Stimulated activated CD8-positive, alpha-beta memory T cell treated with anti-CD3 and anti-CD28 coated beads, Interleukin-12 subunit alpha, Interleukin-12 subunit beta, amount 100 ng/mL, for 1 hour (primary cell): ENCODE results near the gene GPR148.
A peak's percentile ranks its signal among the peaks of the same experiment; 100 is the strongest.
"Not testable (repeated sequence)": the region's sequence is repeated elsewhere in the genome, so short reads cannot be mapped to it uniquely, and the experiment has no call there.

Source experiments
- DNase-seq: peaks from one replicate; pipeline ENCODE4 v3.0.0-alpha.2; 2020; ENCODE audit warnings: low read depth

The GPR148 gene, protein sequence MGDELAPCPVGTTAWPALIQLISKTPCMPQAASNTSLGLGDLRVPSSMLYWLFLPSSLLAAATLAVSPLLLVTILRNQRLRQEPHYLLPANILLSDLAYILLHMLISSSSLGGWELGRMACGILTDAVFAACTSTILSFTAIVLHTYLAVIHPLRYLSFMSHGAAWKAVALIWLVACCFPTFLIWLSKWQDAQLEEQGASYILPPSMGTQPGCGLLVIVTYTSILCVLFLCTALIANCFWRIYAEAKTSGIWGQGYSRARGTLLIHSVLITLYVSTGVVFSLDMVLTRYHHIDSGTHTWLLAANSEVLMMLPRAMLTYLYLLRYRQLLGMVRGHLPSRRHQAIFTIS

DNA sequence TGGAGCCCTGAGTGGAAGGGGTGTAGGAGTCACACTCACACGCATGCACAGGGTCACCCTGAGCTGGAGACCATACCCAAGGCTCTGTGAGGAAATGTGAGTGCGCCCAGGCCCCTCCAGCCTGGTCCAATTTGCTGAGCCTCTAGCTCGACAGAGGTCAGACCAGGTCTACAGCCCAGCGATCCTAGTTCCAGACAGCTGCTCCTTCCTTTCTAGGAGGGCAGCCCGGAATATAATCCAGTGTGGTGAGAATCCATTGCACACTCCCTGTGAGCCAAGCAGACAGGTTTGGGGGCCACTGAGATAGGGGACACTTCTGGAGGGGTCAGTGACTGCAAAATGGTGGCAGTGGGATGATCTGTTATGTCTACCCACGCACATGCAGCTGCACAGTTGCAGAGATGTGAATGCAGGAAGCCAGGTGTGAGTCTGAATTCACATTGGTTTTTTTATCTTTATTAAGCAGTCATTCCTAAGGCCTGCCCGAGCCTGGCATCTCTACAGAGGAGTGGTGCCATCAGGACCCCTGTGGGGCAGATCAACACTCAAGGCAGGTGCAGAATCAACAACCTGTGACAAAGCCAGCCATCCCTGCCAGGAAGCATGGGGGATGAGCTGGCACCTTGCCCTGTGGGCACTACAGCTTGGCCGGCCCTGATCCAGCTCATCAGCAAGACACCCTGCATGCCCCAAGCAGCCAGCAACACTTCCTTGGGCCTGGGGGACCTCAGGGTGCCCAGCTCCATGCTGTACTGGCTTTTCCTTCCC is at the start of gene GPR148:
Gene GPR148 (plus strand): TSS at position 522 of the 768 bp plus-strand sequence. CDS start 82 bp downstream, at position 604.
- no peak for DNase-seq

DNA sequence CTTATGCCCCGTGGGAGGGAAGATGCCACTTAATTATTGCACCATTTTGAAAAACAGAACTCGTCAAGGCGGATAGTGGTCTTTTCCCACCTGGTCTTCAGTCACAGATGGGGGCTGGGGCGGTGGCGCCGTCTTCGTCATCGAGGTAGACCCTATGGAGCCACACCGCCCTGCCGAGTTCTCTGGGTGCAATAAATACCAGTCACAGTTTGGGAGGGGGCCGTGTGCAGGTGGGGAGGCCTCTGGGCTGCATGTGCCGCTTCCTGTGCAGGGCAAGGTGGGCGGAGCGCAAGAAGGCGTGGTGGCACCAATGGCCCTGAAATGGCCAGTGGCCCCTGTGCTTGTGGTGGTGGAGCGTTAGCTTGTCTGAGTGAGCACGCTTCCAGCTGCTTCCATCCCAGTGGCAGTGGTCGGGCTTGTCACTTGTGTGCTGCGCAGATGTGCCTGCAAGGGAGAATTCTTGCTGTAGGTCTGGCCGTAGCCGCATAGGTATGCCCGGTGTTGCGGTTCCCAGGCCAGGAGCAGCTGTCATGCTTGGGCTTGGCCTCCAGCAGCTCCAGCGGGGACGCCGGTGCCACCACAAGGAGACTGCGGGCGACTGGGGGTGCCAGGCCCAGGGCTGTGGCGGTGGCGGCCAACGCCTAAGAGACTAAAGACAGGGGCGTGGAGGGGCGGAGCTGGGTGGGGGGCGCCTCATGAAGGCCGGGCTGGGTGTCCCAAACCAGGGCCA is 36.7 kb upstream of the GPR148 start:
- DNase-seq: not testable (repeated sequence)

DNA sequence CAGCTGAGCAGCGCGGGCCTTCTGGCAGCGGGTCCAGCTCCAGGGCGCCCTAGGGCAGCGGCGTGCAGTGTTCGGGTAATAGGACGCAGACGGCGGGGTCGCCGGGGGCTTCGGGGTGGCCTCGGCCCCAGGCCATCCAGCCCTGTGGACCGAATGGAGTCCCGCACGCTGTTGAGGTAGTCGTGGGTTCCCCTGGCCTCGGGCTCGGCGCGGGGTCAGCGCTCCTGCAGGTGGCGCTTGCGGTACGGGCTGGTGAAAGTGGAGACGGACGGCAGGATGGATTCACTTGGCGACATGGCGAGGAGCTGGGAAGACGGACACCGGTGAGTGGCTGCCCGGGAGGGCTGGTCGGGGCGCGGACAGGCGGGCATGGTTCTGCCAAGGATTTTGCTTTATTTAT is 35.4 kb upstream of the GPR148 start:
- DNase-seq: not testable (repeated sequence)

DNA sequence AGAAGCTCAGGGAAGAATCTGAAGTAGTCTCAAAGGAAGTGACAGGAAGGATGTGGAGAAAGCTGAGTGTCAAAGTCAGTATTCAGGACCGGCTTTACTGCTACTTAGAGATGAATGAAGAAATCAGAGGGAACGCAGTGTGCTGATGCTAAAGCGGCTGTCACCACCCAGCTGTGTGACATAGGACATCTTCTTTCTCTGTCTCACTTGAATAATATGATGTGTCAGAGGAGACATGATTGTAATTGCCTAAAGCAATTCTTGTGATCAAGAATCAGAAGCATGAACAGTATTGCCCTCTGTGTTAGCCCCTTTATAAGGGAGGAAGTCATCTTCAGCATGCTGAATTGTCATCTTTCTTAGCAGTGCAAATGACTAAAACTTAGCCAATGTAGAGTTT is 25.6 kb upstream of the GPR148 start:
- DNase-seq: not testable (repeated sequence)

DNA sequence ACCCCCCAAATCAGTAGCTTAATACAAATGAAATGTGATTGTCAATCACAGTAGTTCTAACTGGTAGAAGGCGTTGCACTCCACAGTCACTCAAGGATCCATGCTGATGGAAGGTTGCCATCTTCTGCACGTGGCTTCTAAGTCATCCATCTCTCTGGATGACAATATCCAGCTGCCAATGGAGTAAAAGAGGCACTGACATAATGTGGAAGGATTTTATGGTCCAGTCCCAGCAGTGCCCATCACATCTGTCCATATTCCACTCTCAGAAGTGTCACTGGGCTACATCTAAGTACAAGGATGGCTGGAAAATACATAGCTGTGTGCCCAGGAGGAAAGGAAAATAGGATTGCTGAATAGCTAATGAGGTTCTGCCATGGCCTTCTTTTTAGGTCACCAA is 14.1 kb upstream of the GPR148 start:
- DNase-seq: not testable (repeated sequence)

DNA sequence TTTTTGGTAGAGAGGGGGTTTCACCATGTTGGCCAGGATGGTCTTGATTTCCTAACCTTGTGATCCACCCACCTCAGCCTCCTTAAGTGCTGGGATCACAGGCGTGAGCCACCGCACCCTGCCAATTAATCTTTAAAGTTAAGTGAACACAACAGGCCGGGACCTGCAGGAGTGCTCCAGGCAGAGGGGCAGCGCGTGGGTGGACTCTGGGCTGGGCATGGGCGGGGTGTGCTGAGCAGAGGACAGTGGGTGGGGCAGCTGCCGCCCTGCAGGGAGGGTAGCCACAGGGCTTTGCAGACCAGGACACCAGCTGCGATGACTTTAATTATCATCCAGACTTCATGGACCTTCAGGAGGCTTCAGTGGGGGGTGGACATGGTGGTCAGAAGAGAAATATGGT is 8.8 kb upstream of the GPR148 start:
- DNase-seq: no peak

DNA sequence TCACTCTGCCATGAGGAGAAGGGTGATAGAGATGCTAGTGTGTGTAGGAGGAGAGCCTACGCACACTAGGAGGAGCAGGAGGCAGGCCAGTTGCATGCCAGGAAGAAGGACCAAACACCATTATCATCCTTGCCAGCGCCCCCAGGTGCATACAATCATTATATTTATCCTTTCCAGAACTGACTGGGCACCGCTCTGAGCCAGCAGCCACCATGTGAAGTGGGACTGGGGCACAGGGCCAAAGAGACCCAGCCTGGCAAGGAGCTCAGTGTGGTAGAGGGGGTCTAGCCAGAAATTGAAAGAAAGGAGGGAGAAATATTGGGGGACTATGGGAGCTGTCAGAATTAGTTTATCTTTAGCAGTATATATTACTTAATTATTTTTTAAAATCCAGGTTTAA is 8.3 kb upstream of the GPR148 start:
- no peak for DNase-seq

DNA sequence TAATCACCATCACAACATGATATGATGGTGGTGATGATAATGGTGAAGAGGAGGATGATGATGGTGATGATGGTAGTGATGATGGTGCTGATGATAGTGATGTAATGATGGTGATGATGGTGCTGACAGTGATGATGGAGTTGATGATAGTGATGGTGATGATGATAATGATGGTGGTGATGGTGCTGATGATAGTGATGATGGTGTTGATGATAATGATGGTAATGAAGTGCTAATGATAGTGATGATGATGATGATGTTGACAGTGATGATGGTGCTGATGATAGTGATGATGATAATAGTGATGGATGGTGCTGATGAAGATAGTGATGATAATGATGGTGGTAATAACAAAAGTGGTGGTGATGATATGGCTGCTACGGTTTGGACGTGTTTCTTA is 4.4 kb upstream of the GPR148 start:
- DNase-seq: no peak

DNA sequence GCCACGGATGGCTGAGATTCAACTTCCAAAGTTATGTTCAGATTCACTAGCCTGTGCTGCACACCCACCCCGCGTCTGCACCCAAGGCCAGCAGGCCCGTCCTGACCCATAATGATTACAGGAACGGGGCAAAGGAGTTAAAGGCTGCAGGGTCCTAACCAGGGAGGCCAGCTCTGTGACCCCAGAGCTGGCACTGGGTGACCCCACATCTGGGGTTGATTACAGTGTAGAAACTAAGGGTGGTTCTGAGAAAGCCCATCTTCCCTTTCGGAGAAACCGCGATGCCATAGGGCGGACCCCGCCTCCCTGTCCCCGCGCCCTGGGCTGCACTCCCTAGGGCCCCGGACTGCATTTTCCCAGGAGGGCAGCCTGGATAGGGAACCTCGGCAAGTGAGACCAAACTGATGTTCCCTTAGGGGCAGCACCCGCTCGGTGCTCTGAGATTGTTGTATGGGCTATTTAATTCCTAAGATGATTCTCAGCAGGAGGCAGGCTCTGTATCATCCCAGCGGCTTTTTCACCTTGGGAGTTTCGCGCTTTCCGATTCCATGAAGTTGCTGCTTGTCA is 2.2 kb upstream of the GPR148 start:
- no peak for DNase-seq

DNA sequence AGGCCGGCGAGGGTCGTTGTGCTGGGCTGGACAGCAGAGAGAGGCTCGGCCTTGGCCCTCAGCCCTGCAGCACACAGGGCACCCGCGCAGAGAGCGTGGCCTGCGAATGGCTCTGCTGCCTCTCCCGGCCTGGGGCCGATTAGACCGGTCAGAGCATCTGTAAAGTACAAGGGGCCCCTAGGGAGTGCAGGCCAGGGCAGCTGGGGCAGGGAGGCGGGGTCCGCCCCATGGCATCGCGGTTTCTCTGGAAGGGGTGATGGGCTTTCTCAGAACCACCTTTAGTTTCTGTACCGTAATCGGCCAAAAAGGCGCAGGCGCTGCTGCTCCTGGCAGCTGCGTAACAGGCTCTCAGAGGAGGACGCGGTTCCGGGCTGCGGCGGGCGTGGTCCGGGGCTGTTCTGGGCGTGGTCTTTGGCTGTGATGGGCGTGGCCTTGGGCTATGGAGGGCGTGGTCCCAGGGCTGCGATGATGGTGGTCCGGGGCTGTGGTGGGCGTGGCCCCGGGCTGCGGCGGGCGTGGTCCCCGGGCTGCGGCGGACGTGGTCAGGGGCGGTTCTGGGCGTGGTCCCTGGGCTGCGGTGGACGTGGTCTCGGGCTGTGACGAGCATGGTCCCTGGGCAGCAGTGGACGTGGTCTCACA is 1.5 kb upstream of the GPR148 start:
- DNase-seq: peak; percentile 79

DNA sequence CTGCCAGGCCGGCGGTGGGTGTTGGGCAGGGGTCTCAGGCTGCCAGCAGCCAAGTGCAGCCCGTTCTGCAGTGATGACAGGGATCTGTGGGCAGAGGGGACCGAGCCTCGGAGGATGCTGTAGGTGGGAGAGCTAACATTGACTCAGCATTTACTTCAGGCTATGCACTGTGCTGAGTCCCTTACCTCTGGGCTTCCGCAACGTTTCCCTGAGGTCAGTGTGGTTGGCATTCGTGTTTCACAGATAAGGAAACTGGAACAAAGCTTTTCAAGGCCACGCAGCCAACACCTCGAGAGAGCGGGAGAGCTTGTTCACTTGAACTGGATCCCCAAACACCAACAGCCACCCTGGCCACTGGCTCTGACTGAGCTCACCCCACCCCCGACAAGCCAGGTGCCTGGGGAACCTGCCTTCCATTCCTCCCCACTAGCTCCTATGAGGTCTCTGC is 839 bp upstream of the GPR148 start:
- peak; percentile 5 for DNase-seq

DNA sequence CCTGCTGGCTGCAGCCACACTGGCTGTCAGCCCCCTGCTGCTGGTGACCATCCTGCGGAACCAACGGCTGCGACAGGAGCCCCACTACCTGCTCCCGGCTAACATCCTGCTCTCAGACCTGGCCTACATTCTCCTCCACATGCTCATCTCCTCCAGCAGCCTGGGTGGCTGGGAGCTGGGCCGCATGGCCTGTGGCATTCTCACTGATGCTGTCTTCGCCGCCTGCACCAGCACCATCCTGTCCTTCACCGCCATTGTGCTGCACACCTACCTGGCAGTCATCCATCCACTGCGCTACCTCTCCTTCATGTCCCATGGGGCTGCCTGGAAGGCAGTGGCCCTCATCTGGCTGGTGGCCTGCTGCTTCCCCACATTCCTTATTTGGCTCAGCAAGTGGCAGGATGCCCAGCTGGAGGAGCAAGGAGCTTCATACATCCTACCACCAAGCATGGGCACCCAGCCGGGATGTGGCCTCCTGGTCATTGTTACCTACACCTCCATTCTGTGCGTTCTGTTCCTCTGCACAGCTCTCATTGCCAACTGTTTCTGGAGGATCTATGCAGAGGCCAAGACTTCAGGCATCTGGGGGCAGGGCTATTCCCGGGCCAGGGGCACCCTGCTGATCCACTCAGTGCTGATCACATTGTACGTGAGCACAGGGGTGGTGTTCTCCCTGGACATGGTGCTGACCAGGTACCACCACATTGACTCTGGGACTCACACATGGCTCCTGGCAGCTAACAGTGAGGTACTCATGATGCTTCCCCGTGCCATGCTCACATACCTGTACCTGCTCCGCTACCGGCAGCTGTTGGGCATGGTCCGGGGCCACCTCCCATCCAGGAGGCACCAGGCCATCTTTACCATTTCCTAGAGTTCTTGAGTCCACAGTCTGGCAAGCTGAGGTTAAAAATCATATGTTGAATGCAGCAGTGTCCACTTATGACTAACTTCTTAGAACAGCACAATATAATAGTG is 741 bp downstream of the GPR148 start:
- no peak for DNase-seq

DNA sequence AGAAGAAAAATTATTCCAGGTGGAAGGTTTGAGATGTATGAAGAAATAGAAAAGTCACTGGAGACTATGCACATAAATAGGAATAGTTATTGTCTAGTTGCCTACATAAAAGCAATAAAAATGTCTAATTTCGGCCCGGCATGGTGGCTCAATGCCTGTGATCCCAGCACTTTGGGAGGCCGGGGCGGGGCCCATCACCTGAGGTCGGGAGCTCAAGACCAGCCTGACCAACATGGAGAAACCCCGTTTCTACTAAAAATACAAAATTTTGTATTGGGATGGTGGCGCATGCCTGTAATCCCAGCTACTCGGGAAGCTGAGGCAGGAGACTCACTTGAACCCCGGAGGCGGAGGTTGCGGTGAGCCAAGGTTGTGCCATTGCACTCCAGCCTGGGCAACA is 3.4 kb downstream of the GPR148 start:
- DNase-seq: not testable (repeated sequence)

DNA sequence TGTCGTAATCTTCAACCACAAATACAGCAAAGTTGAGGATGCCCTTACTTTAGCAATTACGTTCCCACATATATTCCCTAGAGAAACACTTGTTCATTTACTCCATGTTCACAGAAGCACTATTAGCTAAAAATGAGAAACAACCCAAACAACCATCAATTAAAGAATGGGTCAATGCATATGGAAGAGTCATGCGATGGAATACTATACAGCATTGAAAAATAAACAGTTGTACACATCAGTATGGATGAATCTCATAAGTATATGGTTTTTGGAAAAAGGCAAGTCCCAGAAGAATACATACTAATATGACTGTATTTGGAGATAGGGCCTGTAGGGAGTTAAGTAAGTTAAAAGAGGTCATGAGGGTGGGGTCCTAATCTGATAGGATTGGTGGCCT is 6.3 kb downstream of the GPR148 start:
- DNase-seq: no peak

DNA sequence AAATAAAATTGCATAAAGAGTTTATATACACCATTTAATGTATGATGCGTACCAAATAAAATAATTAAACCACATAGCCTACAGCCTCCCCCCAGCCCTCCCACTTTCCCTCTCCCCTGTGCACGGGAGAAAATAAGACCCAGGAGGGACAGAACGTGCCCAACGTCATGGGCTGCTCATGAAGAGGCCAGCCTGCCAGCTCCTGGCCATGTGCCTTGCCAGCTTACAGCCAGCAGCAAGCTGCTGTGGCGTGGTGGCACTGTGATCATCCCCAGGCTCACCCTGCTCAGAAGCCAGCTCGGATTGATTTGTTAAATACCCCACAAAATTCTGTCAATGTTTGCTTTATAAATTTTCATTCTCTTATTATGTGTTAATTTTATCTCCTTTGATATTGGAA is 7.6 kb downstream of the GPR148 start:
- no peak for DNase-seq

DNA sequence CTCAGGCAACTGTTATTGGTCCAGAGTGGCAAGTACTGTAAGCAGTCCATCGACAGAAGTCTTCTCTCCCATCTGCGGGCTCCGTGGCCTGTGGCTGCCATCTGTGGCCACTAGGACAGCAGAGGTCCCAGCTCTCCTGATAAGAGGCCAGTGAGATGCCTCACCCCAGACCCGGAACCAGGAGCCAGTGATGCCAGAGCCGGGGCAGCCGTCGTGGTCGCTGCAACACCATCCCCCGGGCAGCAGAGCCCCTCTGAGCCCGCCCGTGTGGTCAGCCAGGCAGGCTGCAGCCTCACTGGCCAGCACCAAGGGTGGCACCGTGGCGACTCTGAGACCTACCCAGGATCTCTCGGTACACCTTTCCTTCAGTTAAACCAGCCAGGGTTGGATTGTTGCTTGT is 8.7 kb downstream of the GPR148 start:
- no peak for DNase-seq

DNA sequence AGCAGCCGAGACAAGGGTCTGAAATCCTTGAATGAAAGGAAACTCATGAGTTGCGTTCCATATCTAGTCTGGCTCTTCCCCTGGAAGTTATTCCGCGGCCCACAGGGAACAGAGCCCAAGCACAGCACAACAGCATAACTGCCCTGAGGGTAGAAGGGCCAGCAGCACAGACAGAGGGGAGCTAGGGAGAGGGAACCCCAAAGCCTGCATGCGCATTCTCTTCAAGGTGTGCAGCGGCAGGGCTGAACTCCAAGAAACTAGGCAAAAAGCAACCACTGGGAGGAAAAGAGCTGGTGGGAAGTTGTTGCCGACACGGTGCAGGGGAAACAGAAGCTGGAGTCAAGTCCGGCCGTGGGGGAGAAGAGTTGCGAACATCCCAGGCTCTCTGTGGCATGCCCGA is 11.8 kb downstream of the GPR148 start:
- no peak for DNase-seq

DNA sequence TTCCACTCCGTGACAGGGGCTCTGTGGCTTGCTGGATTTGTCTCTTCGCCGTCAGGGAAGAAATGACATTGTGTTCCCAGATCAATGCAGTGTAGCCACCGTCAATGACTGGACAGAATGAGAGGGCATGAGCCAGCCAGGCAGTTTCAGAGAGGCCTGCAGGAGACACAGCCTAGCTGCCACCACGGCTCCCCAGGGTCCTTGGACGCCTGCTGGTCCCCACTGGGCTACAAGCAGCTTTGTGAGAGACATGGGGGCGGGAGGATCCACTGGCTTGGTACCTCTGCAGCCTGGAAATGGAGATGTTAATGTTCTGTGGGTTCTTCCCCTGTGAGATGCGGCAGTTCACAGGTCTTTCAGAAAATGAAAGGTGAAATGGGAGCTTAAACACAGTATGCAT is 14.4 kb downstream of the GPR148 start:
- no peak for DNase-seq

DNA sequence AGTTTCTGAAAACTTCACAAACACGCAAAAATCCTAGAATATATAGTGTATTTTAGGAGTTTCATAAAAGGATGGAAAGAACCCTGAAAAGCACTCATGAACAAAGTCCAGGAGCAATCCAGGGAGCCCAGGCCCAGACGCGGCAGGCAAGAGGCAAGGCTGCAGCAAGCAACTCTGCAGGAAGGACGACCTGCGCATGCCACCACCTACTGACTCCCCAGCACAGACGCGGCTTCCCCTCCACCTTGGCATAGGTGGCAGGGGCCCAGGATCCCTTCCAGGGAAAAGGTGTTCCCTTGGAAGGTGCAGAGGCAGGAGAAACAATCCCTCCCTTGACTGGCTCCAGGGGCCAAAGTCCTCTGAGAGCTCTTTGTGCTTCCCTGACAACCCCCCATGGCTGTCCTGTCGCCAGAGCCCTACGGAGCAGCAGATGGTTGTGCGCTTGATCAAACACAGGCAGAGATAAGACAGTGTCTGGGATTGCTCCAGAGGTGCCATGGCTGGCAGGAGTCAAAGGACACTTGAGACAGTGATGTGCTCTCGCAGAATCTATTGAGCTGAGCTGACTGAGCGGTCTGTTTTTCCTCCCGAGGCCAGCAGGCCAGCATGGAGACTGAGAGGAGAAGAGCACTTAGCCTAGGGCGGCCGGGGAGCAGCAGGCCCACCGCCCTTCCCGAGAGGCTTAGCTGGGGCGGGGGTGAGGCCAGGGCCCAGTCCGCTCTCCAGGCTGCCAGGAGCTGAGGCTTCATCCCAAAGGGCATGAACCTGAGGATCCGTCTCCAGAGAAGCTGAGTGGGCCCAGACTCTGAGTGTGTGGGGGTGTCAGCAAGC is 15.6 kb downstream of the GPR148 start:
- no peak for DNase-seq

DNA sequence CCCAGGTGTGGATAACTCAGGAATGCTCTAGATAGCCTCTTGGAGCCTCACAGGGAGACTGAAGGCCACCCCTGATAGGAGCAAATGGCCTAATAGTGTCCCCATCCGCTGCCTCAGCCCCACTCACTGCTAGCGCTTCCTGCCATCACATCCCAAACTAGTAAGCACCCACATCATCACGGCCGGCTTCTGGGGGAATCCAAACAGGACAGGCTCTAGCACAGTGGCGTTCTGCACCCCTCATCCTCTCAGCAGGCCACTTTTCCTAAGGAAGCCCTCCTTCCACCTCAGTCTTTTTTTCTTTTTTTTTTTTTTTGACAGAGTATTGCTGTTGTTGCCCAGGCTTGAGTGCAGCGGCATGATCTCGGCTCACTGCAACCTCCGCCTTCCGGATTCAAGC is 20.2 kb downstream of the GPR148 start:
- DNase-seq: no peak
